ENCODE results near the gene SCO1. TPM values are rescaled to one million over a fixed set of nuclear protein-coding genes. Genes with fewer than 3 reads are reported as not detected.

The SCO1 gene
- total and polyA plus RNA-seq, 2 of the 4 experiments (the other 2 are of a cell fraction), result 17.0 to 21.7 TPM

DNA sequence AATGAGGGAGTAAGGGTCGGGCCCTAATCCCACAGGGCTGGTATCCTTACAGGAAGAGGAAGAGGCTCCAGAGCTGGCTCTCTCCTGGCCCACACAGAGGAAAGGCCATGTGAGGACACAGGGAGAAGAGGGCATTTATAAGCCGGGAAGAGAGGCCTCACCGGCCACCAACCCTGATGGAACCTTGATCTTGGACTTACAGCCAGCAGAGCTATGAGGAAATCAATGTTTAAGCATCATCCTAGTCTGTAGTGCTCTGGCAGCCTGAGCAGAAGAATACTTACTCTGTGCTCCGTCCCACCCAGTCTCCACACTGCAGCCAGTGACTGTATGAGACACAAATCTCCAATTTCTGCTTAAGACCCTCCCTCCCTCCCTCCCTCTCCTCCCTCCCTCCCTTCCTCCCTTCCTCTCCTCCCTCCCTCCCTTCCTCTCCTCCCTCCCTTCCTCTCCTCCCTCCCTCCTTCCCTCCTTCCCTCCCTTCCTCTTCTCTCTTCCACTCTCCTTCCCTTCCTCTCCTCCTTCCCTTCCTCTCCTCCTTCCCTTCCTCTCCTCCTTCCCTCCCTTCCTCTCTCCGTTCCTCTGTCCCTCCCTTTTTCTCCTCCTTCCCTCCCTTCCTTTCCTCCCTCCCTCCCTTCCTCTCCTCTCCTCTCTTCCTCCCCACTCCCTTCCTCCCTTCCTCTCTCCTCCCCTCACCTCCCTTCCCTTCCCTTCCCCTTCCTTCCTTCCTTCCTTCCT lies 41.4 kb upstream of the SCO1 start:
- no peak for DNase-seq
- Histone ChIP-seq H3K4me2 (ENCODE audit: low read depth, low read length) (no peak overlapping the region), H3K27me3 (ENCODE audit: control insufficient read depth, insufficient read depth, low read length) (peaks cover 12% of the 10 kb centered on the region), H4K91ac (ENCODE audit: insufficient read depth, low read depth, low read length) (no peak overlapping the region), H3K9ac (ENCODE audit: low read depth, low read length) (no peak overlapping the region), H2AK5ac (ENCODE audit: low read depth, low read length) (no peak overlapping the region), H3K18ac (ENCODE audit: low read depth, low read length) (no peak overlapping the region), H2BK15ac (ENCODE audit: low read depth, low read length) (no peak overlapping the region), H3K56ac (ENCODE audit: extremely low read depth, insufficient read depth, low read length) (no peak overlapping the region), H3K9me3 (ENCODE audit: control insufficient read depth, insufficient read depth, low read length) (no peaks in the 10 kb centered on the region), H3K36me3 (ENCODE audit: control insufficient read depth, insufficient read depth, low read length) (no peaks in the 10 kb centered on the region), H4K20me1 (ENCODE audit: insufficient read depth, low read length) (no peaks in the 10 kb centered on the region), H3K9me1 (ENCODE audit: insufficient read depth, low read length) (no peaks in the 10 kb centered on the region), H2BK120ac (ENCODE audit: low read depth, low read length) (no peak overlapping the region), H4K5ac (ENCODE audit: low read depth, low read length) (no peak overlapping the region), H2BK20ac (ENCODE audit: low read depth, low read length) (no peak overlapping the region), H4K8ac (ENCODE audit: low read depth in 2 of 2, low read length in 2 of 2) (no peak overlapping the region), H2AFZ (replicated peaks; ENCODE audit: low read length, poor library complexity) (peak overlapping the region; percentile 2), H2BK5ac (ENCODE audit: low read depth, low read length, poor library complexity, severe bottlenecking) (no peak overlapping the region), H3K4me1 (ENCODE audit: control insufficient read depth, insufficient read depth, low read length) (no peaks in the 10 kb centered on the region), H3K14ac (replicated peaks; ENCODE audit: low read depth, low read length) (no peak overlapping the region), H3K23ac (ENCODE audit: low read depth, low read length) (no peak overlapping the region), H3K27ac (ENCODE audit: insufficient read depth, low read length) (no peak overlapping the region), H2AK9ac (replicated peaks; ENCODE audit: low read depth, low read length, poor library complexity) (no peak overlapping the region), H3K4me3 (ENCODE audit: insufficient read depth, low read depth, low read length) (no peak overlapping the region), H3K79me1 (ENCODE audit: low read depth in 1 of 2, low read length in 2 of 2) (no peaks in the 10 kb centered on the region), H3K4ac (ENCODE audit: low read depth, low read length) (no peak overlapping the region)
- intact Hi-C loops (cut with micrococcal nuclease) (no loop called here), in situ Hi-C loops (cut with MboI; ENCODE audit: low sequenced_read_pairs) (loop anchor here (5.0 to 10.0 kb wide), 3 partner anchors 94 to 1256 kb away; partner anchors contain the start of gene ZNF18), dilution Hi-C loops (cut with HindIII; ENCODE audit: low sequenced_read_pairs, unreplicated experiment) (no loop called here)
- no TSS peak for BruUV-seq (replicated peaks)
- POLR2A ChIA-PET (ENCODE audit: unreplicated experiment), result no interaction called here
- CTCF ChIA-PET, result interaction anchor here (2.4 kb wide), 1 partner anchor 8 kb away, joined by 10 read pairs; no protein-coding TSS in a partner anchor
- ATAC-seq (ENCODE audit: low read depth), result no peak
- TF ChIP-seq RFX5 (IDR thresholded peaks at IDR 0.05; ENCODE audit: low read depth, low read length) (no peak), MAFK (IDR thresholded peaks at IDR 0.05; ENCODE audit: low read depth, low read length) (no peak), FOS (IDR thresholded peaks at IDR 0.05; ENCODE audit: low read depth, low read length) (no peak), NFE2L2 (IDR thresholded peaks at IDR 0.05; ENCODE audit: low read depth, low read length) (no peak), MAZ (IDR thresholded peaks at IDR 0.05; ENCODE audit: borderline replicate concordance, low read depth, low read length) (no peak), SMC3 (IDR thresholded peaks at IDR 0.05; ENCODE audit: low read depth, low read length) (no peak), CHD1 (IDR thresholded peaks at IDR 0.05; ENCODE audit: low read depth, low read length) (no peak), RCOR1 (IDR thresholded peaks at IDR 0.05; ENCODE audit: insufficient replicate concordance, low read length) (no peak), RAD21 (IDR thresholded peaks at IDR 0.05; ENCODE audit: low read length) (no peak), BHLHE40 (IDR thresholded peaks at IDR 0.05; ENCODE audit: low read depth, low read length) (no peak), CEBPB (IDR thresholded peaks at IDR 0.05; ENCODE audit: low read depth, low read length) (no peak), POLR2A (IDR thresholded peaks at IDR 0.05; ENCODE audit: low read depth, low read length) (no peak), MXI1 (IDR thresholded peaks at IDR 0.05; ENCODE audit: borderline replicate concordance, low read depth, low read length) (no peak)
- TF ChIP-seq, protein P1, sequence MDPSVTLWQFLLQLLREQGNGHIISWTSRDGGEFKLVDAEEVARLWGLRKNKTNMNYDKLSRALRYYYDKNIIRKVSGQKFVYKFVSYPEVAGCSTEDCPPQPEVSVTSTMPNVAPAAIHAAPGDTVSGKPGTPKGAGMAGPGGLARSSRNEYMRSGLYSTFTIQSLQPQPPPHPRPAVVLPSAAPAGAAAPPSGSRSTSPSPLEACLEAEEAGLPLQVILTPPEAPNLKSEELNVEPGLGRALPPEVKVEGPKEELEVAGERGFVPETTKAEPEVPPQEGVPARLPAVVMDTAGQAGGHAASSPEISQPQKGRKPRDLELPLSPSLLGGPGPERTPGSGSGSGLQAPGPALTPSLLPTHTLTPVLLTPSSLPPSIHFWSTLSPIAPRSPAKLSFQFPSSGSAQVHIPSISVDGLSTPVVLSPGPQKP (IDR thresholded peaks at IDR 0.05; ENCODE audit: borderline replicate concordance, low read depth, low read length), result no peak
- TF ChIP-seq, protein P2, sequence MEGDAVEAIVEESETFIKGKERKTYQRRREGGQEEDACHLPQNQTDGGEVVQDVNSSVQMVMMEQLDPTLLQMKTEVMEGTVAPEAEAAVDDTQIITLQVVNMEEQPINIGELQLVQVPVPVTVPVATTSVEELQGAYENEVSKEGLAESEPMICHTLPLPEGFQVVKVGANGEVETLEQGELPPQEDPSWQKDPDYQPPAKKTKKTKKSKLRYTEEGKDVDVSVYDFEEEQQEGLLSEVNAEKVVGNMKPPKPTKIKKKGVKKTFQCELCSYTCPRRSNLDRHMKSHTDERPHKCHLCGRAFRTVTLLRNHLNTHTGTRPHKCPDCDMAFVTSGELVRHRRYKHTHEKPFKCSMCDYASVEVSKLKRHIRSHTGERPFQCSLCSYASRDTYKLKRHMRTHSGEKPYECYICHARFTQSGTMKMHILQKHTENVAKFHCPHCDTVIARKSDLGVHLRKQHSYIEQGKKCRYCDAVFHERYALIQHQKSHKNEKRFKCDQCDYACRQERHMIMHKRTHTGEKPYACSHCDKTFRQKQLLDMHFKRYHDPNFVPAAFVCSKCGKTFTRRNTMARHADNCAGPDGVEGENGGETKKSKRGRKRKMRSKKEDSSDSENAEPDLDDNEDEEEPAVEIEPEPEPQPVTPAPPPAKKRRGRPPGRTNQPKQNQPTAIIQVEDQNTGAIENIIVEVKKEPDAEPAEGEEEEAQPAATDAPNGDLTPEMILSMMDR (conservative IDR thresholded peaks at IDR 0.05; ENCODE audit: low read depth, low read length), result no peak
- TF ChIP-seq, protein P3, sequence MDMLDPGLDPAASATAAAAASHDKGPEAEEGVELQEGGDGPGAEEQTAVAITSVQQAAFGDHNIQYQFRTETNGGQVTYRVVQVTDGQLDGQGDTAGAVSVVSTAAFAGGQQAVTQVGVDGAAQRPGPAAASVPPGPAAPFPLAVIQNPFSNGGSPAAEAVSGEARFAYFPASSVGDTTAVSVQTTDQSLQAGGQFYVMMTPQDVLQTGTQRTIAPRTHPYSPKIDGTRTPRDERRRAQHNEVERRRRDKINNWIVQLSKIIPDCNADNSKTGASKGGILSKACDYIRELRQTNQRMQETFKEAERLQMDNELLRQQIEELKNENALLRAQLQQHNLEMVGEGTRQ (IDR thresholded peaks at IDR 0.05; ENCODE audit: low read depth, low read length), result no peak
- 75% methylated on average over 1 of the region's 5 CpGs; no CpG with 5 or more reads in 1 of the 2 experiments for WGBS, 2 experiments (ENCODE audit: extremely low coverage in 2 of 2, insufficient read length in 1 of 2)
